Heart left ventricle (tissue), 16 donors: ENCODE results near the gene CNBD2. TPM values are rescaled to one million over a fixed set of nuclear protein-coding genes. Genes with fewer than 3 reads are reported as not detected.
A peak's percentile ranks its signal among the peaks of the same experiment; 100 is the strongest.

Experiments used
- ATAC-seq, 4 donors: fragments of 200-7000 bp; cut with Tn5 transposase; one replicate each; pipeline ENCODE4 v1.9.1; 2020 to 2022; ENCODE audit warnings: moderate library complexity in 4 of 4, mild to moderate bottlenecking in 3 of 4, moderate number of reproducible peaks in 1 of 4
- DNase-seq, 5 donors: peaks; one replicate each; pipeline ENCODE4 v3.0.0-alpha.2; 2020
- H3K27ac ChIP-seq, 12 donors: fragments of 200-600 bp; sonication (generic) in 4 of 12; one replicate each; pipeline versions ENCODE4 v1.5.0 to v1.8.0; 2016 to 2022; ENCODE audit warnings: mild to moderate bottlenecking in 2 of 12
- H3K27me3 ChIP-seq, 9 donors: fragments of 200-600 bp; sonication (generic) in 2 of 9; one replicate each; pipeline versions ENCODE4 v1.5.1 to v1.8.0; 2016 to 2022; ENCODE audit warnings: mild to moderate bottlenecking in 3 of 9
- H3K36me3 ChIP-seq, 9 donors: fragments of 200-600 bp; sonication (generic) in 2 of 9; one replicate each; pipeline versions ENCODE4 v1.5.0 to v1.8.0; 2018 to 2022; ENCODE audit warnings: mild to moderate bottlenecking in 2 of 9
- H3K4me1 ChIP-seq, 12 donors: fragments of 200-600 bp; sonication (generic) in 4 of 12; one replicate each; pipeline versions ENCODE4 v1.5.0 to v1.8.0; 2016 to 2022; ENCODE audit warnings: mild to moderate bottlenecking in 3 of 12
- H3K4me3 ChIP-seq, 12 donors: fragments of 200-600 bp; sonication (generic) in 4 of 12; one replicate each; pipeline versions ENCODE4 v1.5.0 to v1.8.0; 2017 to 2022; ENCODE audit warnings: mild to moderate bottlenecking in 9 of 12, moderate library complexity in 4 of 12
- H3K9me3 ChIP-seq, 12 donors: fragments of 200-600 bp; sonication (generic) in 4 of 12; one replicate each; pipeline versions ENCODE4 v1.5.0 to v1.8.0; 2016 to 2022; ENCODE audit warnings: mild to moderate bottlenecking in 1 of 12
- POLR2A ChIP-seq, 2 donors: fragments of 450-650 bp; IDR thresholded peaks; one replicate each; pipeline ENCODE4 v1.6.1; 2017; ENCODE audit warnings: antibody characterized with exemption in 2 of 2, mild to moderate bottlenecking in 2 of 2, moderate library complexity in 2 of 2
- WGBS, 4 donors: extraction: QIAGEN DNeasy Blood & Tissue Kit in 2 of 4; methylation state at CpG; one replicate each; pipeline versions ENCODE4 v1.1.5 to v1.1.7; 2013 to 2018; 5-methylcytosine and 5-hydroxymethylcytosine counted together
- intact Hi-C, 10 donors: fragments of 100-400 bp; cut with DNase I; formaldehyde crosslinking; loops; one replicate each; pipeline versions ENCODE4 v1.11.1 to v1.14.2; 2022
- polyA plus RNA-seq, 2 donors: library from polyadenylated mRNA; stranded (reverse); fragments of 200-250 nt; gene quantifications; one replicate each; pipeline ENCODE4 v1.2.3, GENCODE V29; 2013
- total RNA-seq, 9 donors: library from RNA; depleted of rRNA in 2 of 9; stranded (reverse); fragments of >200 nt in 2 of 9; fragmentation: NEBNext Ultra II Directional in 3 of 9; extraction: Animal tissue kit (Norgen Biotek cat#: 25700) in 3 of 9; gene quantifications; one replicate each; pipeline versions ENCODE4 v1.1.0 to v1.2.4, GENCODE V29; 2016 to 2023
- TF ChIP-seq, protein P1 (sequence below), 12 donors: fragments of 200-600 bp; sonication (generic) in 4 of 12; IDR thresholded peaks; one replicate each; pipeline versions ENCODE4 v1.5.0 to v1.8.0; 2018 to 2022; ENCODE audit warnings: antibody characterized with exemption in 12 of 12, mild to moderate bottlenecking in 5 of 12
- donor health status: ischemic (EF 13 %, LVEDD 7.1; RV severe dilation, severe dysfunction).
- donor health status: healthy with polysubstance abuse.
- donor health status: DM: no; HTN: yes; CAD: no.
- donor health status: DM: no; HTN: no; CAD: no.
- donor health status: ischemic (EF 25% LVEDD 6.9; RV normal size, moderate dysfunction).
- donor health status: ischemic (EF 25% LVEDD 5.7; RV mildly dilated, moderate dysfunction).
- donor health status: healthy.
- donor health status: DM: yes; HTN: yes; CAD: no.
- donor health status: ischemic (EF 35%, LVEDD 5.7; RV mildly dilated, moderate dysfunction).
- donor health status: nonischemic (EF 11% LVEDD 7.7; RV severe dilation, severe dysfunction).
- donor health status: DM: yes; HTN: yes; CAD: no.
- donor health status: PGD.
- donor health status: ischemic (EF 29% LVEDD 5.4; RV normal size, mild dysfunction).
- donor health status: nonischemic (EF 23%, LVEDD 6.1; RV moderate dilation, normal function).

The CNBD2 gene
- total and polyA plus RNA-seq, 11 donors = 1.4 to 7.7 (median 3.6) TPM; not detected in 1

GRCh38 chr20:35939264-35939663 is 29.1 kb upstream of the CNBD2 start:
- no peak for ATAC-seq
- DNase-seq = no peak
- H3K4me1 ChIP-seq = no peaks in the 10 kb centered on the region
- H3K36me3 ChIP-seq = peaks cover 0 to 80% (median 59%) of the 10 kb centered on the region in 9 donors
- intact Hi-C loops = no loop called here
- TF ChIP-seq, protein P1, sequence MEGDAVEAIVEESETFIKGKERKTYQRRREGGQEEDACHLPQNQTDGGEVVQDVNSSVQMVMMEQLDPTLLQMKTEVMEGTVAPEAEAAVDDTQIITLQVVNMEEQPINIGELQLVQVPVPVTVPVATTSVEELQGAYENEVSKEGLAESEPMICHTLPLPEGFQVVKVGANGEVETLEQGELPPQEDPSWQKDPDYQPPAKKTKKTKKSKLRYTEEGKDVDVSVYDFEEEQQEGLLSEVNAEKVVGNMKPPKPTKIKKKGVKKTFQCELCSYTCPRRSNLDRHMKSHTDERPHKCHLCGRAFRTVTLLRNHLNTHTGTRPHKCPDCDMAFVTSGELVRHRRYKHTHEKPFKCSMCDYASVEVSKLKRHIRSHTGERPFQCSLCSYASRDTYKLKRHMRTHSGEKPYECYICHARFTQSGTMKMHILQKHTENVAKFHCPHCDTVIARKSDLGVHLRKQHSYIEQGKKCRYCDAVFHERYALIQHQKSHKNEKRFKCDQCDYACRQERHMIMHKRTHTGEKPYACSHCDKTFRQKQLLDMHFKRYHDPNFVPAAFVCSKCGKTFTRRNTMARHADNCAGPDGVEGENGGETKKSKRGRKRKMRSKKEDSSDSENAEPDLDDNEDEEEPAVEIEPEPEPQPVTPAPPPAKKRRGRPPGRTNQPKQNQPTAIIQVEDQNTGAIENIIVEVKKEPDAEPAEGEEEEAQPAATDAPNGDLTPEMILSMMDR (IDR thresholded peaks at IDR 0.05) = no peak
- TF ChIP-seq POLR2A (IDR thresholded peaks at IDR 0.05) = no peak
- WGBS, 4 donors = 94 to 99% (median 96%) methylated on average over 3 of the region's 3 CpGs
- no peaks in the 10 kb centered on the region for H3K27me3 ChIP-seq
- no peak overlapping the region for H3K4me3 ChIP-seq
- H3K27ac ChIP-seq = no peak overlapping the region
- H3K9me3 ChIP-seq = no peaks in the 10 kb centered on the region

- Histone ChIP-seq H3K4me3 (no peak overlapping the region), H3K27ac (no peak overlapping the region), H3K9me3 (no peaks in the 10 kb centered on the region), H3K36me3 (peaks cover 0 to 83% (median 70%) of the 10 kb centered on the region in 9 donors), H3K27me3 (no peaks in the 10 kb centered on the region), H3K4me1 (no peaks in the 10 kb centered on the region)
- TF ChIP-seq POLR2A (IDR thresholded peaks at IDR 0.05) = no peak
- TF ChIP-seq, protein P1 (IDR thresholded peaks at IDR 0.05) = no peak
- no peak for ATAC-seq
- intact Hi-C loops = no loop called here
- no peak for DNase-seq
- 94 to 97% (median 95%) methylated on average over 2 of the region's 2 CpGs for WGBS, 4 donors
Measured at GRCh38 chr20:35941620-35942019, 26.8 kb upstream of the CNBD2 start.

GRCh38 chr20:35942243-35942642 is 26.1 kb upstream of the CNBD2 start:
- H3K36me3 ChIP-seq = peaks cover 0 to 81% (median 70%) of the 10 kb centered on the region in 9 donors
- intact Hi-C loops = no loop called here
- TF ChIP-seq, protein P1 (IDR thresholded peaks at IDR 0.05) = no peak
- TF ChIP-seq POLR2A (IDR thresholded peaks at IDR 0.05) = no peak
- no peak overlapping the region for H3K27ac ChIP-seq
- DNase-seq (no peak), ATAC-seq (no peak)
- no peaks in the 10 kb centered on the region for H3K9me3 ChIP-seq
- no peaks in the 10 kb centered on the region for H3K4me1 ChIP-seq
- 80 to 91% (median 88%) methylated on average over 2 of the region's 2 CpGs for WGBS, 4 donors
- H3K27me3 ChIP-seq = no peaks in the 10 kb centered on the region
- no peak overlapping the region for H3K4me3 ChIP-seq

DNA sequence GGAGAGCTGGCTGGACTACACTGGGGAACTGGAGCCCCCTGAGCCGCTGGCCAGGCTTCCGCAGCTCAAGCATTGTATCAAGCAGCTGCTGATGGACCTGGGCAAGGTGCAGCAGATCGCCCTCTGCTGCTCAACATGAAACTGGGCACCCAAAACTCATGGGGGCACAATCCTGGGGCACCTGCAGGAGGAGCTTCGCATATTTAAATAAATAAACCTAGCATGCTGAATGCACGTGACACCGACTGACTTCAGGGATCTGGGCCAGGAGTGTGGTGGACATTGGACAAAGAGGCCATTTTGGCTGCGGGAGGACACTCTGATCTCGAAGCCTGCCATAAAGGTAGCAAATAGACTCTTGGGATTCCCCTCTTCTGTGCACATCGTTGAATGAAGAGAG is 20.9 kb upstream of the CNBD2 start:
- intact Hi-C loops = no loop called here
- no peak for TF ChIP-seq POLR2A (IDR thresholded peaks at IDR 0.05)
- TF ChIP-seq, protein P1 (IDR thresholded peaks at IDR 0.05) = peak in 6 of 12 donors; percentile 7 to 27 (median 16)
- peak overlapping the region in 1 of 12 donors; percentile 35 for H3K27ac ChIP-seq

More for the DNA sequence above, 20.9 kb upstream of the CNBD2 start:
- H3K4me3 ChIP-seq = no peak overlapping the region
- DNase-seq (no peak), ATAC-seq (peak in 1 of 4 donors; percentile 18)
- H3K9me3 ChIP-seq = no peaks in the 10 kb centered on the region
- no peaks in the 10 kb centered on the region for H3K27me3 ChIP-seq
- H3K4me1 ChIP-seq = peaks cover 1 to 14% (median 9%) of the 10 kb centered on the region in 12 donors
- WGBS, 4 donors = 81 to 85% (median 83%) methylated on average over 9 of the region's 9 CpGs
- peaks cover 0 to 54% (median 48%) of the 10 kb centered on the region in 9 donors for H3K36me3 ChIP-seq
